ENCODE measurements around the gene KRTAP10-7.

GRCh38 chr21:44558695-44559094 lies 41.7 kb upstream of the KRTAP10-7 start, which contains the start of gene KRTAP10-3:
- no peak for TF ChIP-seq CTCF (IDR thresholded peaks at IDR 0.05)
- TF ChIP-seq POLR2A (IDR thresholded peaks at IDR 0.05) = no peak

Data from breast epithelium (tissue), 3 donors.